Peyer's patch (tissue), 4 donors: ENCODE data around the gene NES. TPM values are rescaled to one million over a fixed set of nuclear protein-coding genes. Genes with fewer than 3 reads are reported as not detected.

Experiments used
- DNase-seq, 3 donors: peaks; one replicate each; pipeline ENCODE4 v3.0.0-alpha.2; 2017 to 2019
- H3K27ac ChIP-seq, 4 donors: fragments of 200-600 bp; sonication (generic); one replicate each; pipeline ENCODE4 v1.5.1; 2016 to 2019
- H3K27me3 ChIP-seq, 2 donors: fragments of 200-600 bp; sonication (generic); one replicate each; pipeline ENCODE4 v1.5.1; 2019
- H3K36me3 ChIP-seq, 3 donors: fragments of 200-600 bp; sonication (generic); one replicate each; pipeline ENCODE4 v1.5.1; 2016 to 2019
- H3K4me1 ChIP-seq, 4 donors: fragments of 200-600 bp; sonication (generic); one replicate each; pipeline ENCODE4 v1.5.1; 2016 to 2019
- H3K4me3 ChIP-seq, 4 donors: fragments of 200-600 bp; sonication (generic); 1 replicate in 3 of 4; 2 replicates in 1 of 4; pipeline ENCODE4 v1.5.1; 2016 to 2019; ENCODE audit warnings: mild to moderate bottlenecking in 1 of 4
- H3K9me3 ChIP-seq, 4 donors: fragments of 200-600 bp; sonication (generic); one replicate each; pipeline ENCODE4 v1.5.1; 2016 to 2019; ENCODE audit warnings: mild to moderate bottlenecking in 1 of 4
- POLR2A ChIP-seq, 2 donors: fragments of 450-650 bp; IDR thresholded peaks; one replicate each; pipeline ENCODE4 v1.5.1; 2017; ENCODE audit warnings: antibody characterized with exemption in 2 of 2, mild to moderate bottlenecking in 2 of 2, moderate library complexity in 2 of 2
- total RNA-seq, 4 donors: library from RNA; depleted of rRNA; stranded (reverse); fragments of >200 nt; gene quantifications; one replicate each; pipeline ENCODE4 v1.1.0, GENCODE V29; 2016
- TF ChIP-seq, protein P1 (sequence below), 6 experiments: fragments of 450-650 bp in 4 of 6; fragments of 200-600 bp in 2 of 6; sonication (generic) in 1 of 6; IDR thresholded peaks; one replicate each; pipeline ENCODE4 v1.5.1; 2017 to 2019; ENCODE audit warnings: antibody characterized with exemption in 6 of 6, mild to moderate bottlenecking in 3 of 6, moderate library complexity in 1 of 6

The NES gene
- total RNA-seq, 4 donors from 2014 or later, result 2.8 to 25.6 (median 3.1) TPM

DNA sequence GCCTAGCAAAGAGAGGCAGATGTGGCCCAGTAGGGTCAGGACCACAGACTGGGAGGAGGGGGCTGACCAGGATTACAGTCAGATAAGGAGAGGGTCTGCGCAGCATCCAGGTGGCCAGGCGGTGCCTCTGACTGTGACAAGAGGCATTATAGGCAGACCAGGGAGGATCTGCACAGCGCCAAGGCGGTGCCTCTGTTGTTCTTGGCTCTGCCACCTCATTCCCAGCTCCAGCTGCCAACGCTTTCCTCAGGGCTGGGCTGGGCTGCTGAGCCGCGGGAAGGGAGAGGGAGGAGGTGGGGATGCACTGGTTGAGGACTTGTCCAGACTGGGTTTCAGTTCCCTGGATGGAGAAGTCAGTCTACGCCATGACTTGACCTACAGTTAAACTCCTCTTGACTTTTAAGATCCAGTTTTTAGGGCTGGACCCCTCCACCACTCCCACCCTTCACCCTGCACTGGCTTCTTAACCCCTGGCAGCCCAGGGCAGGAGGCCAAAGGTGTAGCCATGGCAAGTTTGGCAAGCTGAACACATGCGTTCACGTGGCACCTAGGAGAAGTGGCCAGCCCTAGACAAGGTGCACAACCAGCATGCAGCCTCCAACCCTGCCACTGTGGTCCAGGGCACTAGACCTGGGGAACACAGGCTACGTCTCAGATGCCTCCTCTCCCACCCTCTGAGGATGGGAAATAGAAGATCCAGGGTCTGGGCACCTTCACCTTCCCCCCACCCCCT lies 32.7 kb upstream of the NES start:
- Histone ChIP-seq H3K9me3 (no peaks in the 10 kb centered on the region), H3K27ac (no peak overlapping the region), H3K27me3 (no peaks in the 10 kb centered on the region), H3K36me3 (no peaks in the 10 kb centered on the region), H3K4me3 (no peak overlapping the region), H3K4me1 (peaks cover 7 to 37% (median 16%) of the 10 kb centered on the region in 4 donors)
- TF ChIP-seq, protein P1, sequence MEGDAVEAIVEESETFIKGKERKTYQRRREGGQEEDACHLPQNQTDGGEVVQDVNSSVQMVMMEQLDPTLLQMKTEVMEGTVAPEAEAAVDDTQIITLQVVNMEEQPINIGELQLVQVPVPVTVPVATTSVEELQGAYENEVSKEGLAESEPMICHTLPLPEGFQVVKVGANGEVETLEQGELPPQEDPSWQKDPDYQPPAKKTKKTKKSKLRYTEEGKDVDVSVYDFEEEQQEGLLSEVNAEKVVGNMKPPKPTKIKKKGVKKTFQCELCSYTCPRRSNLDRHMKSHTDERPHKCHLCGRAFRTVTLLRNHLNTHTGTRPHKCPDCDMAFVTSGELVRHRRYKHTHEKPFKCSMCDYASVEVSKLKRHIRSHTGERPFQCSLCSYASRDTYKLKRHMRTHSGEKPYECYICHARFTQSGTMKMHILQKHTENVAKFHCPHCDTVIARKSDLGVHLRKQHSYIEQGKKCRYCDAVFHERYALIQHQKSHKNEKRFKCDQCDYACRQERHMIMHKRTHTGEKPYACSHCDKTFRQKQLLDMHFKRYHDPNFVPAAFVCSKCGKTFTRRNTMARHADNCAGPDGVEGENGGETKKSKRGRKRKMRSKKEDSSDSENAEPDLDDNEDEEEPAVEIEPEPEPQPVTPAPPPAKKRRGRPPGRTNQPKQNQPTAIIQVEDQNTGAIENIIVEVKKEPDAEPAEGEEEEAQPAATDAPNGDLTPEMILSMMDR (IDR thresholded peaks at IDR 0.05), result no peak
- TF ChIP-seq POLR2A (IDR thresholded peaks at IDR 0.05), result no peak
- no peak for DNase-seq

DNA sequence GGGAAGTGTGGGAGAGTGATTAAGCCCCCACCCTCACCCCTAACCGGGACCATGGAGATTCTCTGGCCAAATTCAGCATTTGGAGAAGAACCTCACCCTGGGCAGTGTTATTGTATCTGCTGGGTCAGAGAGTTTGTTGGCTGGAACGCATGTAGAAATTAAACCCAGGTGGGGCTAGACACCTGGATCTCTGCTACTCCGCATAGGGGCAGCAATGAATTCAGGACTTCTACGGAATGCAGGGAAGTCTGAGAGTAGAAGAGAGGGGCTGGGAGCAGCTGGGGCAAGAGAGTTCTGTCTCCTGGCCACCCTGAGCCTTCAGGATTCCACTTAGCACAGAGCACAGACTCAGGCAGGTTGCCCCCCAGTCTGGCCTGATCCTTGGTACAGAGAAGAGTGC lies 31.8 kb upstream of the NES start:
- no peaks in the 10 kb centered on the region for H3K27me3 ChIP-seq
- H3K4me3 ChIP-seq, result no peak overlapping the region
- no peak for DNase-seq
- H3K36me3 ChIP-seq, result no peaks in the 10 kb centered on the region
- H3K9me3 ChIP-seq, result no peaks in the 10 kb centered on the region
- H3K27ac ChIP-seq, result no peak overlapping the region
- TF ChIP-seq, protein P1 (IDR thresholded peaks at IDR 0.05), result no peak
- TF ChIP-seq POLR2A (IDR thresholded peaks at IDR 0.05), result no peak
- peaks cover 7 to 42% (median 22%) of the 10 kb centered on the region in 4 donors for H3K4me1 ChIP-seq

DNA sequence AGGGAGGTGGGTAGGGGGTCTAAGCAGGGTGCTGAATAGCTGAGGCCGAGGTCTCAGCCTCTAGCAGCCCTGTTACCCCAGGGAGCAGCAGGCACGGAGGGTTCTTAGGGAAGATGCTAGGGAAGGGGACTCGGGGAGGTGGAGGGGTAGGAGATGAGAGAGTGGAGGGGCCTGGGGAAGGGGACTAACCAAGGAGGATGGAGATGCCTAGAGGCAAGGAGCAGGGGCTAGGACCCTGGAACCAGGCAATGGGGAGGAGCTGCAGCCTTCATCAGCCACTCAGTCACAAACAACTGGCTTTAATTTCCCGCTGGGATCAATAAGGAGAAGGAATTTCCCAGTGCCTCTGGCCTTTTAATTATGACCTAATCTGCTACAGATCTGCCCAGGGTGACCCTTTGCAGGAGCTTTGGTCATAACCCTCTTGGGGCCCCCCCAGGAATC lies 31.0 kb upstream of the NES start:
- Histone ChIP-seq H3K4me1 (peaks cover 7 to 42% (median 22%) of the 10 kb centered on the region in 4 donors), H3K4me3 (no peak overlapping the region), H3K36me3 (no peaks in the 10 kb centered on the region), H3K27me3 (no peaks in the 10 kb centered on the region), H3K27ac (no peak overlapping the region), H3K9me3 (no peaks in the 10 kb centered on the region)
- no peak for TF ChIP-seq POLR2A (IDR thresholded peaks at IDR 0.05)
- TF ChIP-seq, protein P1 (IDR thresholded peaks at IDR 0.05), result no peak
- DNase-seq, result no peak

DNA sequence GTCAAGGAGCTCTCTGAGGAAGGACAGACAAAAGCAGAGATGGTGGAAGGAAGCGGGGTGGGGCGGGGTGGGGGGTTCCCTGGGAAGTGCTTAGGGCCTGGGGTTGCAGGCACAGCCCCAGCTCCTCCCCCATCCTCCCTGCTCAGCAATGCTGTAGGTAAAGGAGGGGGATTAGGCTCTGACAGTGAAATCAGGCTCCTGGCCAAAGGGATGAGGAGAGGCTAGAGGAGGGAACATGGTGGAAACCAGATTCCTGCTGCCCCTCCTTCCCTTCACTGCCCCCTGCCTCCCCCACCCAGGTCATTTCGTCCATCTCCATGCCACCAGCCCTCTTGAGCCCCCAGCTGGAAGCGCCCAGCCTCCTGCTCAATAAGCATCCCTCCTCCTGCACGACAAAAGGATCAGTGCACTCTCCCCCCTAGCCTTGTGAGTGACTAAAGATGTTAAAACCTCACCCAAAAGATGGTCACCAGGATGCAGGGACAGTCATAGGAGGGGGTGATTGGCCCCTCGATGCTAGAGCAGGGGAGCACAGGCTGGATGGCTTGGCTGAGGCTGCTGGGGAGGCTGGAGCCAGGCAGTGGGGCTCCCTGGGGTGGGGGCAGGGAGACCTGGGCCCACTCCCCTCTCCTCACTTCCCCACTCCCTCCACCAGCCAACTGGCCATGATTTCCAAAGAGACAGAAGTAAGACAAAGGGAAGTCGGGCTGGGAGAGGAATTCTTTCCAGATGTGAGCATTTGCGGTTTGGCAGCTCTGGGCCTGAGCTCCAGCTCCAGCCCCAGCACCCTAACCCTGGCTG lies 30.4 kb upstream of the NES start:
- no peak overlapping the region for H3K4me3 ChIP-seq
- TF ChIP-seq, protein P1 (IDR thresholded peaks at IDR 0.05), result no peak
- TF ChIP-seq POLR2A (IDR thresholded peaks at IDR 0.05), result no peak
- no peaks in the 10 kb centered on the region for H3K36me3 ChIP-seq
- no peaks in the 10 kb centered on the region for H3K9me3 ChIP-seq
- H3K27me3 ChIP-seq, result no peaks in the 10 kb centered on the region
- H3K4me1 ChIP-seq, result peaks cover 7 to 42% (median 22%) of the 10 kb centered on the region in 4 donors
- no peak for DNase-seq
- no peak overlapping the region for H3K27ac ChIP-seq

DNA sequence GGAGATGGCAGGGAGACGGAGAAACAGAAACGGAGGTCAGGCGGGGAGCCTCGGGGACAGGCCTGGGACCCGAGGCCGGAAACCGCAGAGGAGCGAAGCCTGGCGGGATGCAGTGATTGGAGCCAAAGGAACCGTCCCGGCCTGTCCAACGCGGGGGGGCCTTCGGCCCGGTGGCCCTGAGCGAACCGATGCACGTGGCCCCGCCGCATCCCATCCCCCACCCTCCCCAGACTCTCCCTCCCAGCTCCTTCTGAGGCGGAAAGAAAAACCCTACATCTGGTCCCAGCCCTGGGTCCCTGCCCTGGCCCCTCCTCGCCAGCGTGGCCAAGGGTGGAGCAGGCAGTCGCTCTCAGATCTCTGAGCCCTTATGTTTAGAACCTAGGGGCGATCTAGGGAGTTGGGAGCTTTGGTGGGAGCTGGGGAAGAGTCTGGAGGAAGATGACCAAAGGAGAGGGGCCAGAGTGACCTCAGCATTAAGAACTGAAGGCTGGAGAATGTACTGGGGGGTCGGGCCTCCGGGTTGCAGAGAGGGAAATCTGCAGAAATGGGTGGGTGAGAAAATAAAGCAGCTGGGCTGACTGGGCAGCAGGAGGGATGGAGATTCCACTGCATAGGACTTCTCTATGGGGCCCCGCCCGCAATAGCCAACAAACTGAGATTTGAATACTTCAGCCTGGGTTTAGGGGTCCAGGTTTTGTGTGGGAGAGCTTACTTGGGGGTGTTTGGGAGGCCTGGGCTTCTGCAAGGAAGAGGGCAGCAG lies 29.6 kb upstream of the NES start:
- H3K4me3 ChIP-seq, result peak overlapping the region; percentile 30 to 56 (median 45)

More for the DNA sequence above, 29.6 kb upstream of the NES start:
- peak overlapping the region in 3 of 4 donors; percentile 5 to 67 (median 59) for H3K27ac ChIP-seq
- DNase-seq, result peak in 1 of 3 donors; percentile 61
- peaks cover 7 to 42% (median 22%) of the 10 kb centered on the region in 4 donors for H3K4me1 ChIP-seq
- no peaks in the 10 kb centered on the region for H3K9me3 ChIP-seq
- no peaks in the 10 kb centered on the region for H3K36me3 ChIP-seq
- TF ChIP-seq POLR2A (IDR thresholded peaks at IDR 0.05), result no peak
- TF ChIP-seq, protein P1 (IDR thresholded peaks at IDR 0.05), result no peak
- no peaks in the 10 kb centered on the region for H3K27me3 ChIP-seq
